GM10248 (cell line): Measurements from ENCODE around the gene GALNS.

Experiments used
- CTCF ChIA-PET: fragments of 300-600 bp; sonication (Branson Sonifier 250); formaldehyde crosslinking; extraction: SDS; loops from one replicate; lab custom pipeline; 2021; ENCODE audit warnings: antibody characterized with exemption; lab: Yijun Ruan, JAX
- POLR2A ChIA-PET: fragments of 350-650 bp; sonication (Branson Sonifier 250); formaldehyde crosslinking; extraction: SDS; loops from one replicate; lab custom pipeline; 2020; ENCODE audit warnings: antibody characterized with exemption; lab: Yijun Ruan, JAX
- DNase-seq: peaks from one replicate; pipeline ENCODE4 v3.0.0; 2012; ENCODE audit errors: extremely low spot score
- TF ChIP-seq, protein P1 (sequence below): IDR thresholded peaks from 2 replicates; pipeline ENCODE4 v1.5.1; 2012; ENCODE audit warnings: mild to moderate bottlenecking, low read depth; ENCODE audit errors: extremely low read depth, missing control alignments, control extremely low read depth

Gene GALNS

DNA sequence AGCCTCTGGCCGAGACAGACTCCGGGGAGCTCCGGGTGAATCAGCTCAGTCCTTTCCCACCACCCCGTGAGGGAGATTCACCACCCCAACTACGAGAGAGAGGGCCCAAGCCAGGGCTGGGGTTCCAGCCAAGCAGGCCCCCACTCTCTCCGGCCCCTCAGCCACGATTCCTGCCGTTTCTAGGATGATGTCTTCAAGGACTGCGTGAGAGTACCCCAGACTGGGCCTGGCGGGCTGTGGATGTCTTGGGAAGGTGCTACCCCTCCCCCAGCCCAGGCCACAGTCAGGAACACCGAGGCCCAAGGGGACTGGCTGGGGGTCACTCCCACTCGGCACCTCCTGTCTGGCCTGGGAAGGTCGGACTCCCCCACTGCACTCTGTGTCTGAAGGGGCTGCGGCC, 31.3 kb upstream of the GALNS start:
- TF ChIP-seq, protein P1, sequence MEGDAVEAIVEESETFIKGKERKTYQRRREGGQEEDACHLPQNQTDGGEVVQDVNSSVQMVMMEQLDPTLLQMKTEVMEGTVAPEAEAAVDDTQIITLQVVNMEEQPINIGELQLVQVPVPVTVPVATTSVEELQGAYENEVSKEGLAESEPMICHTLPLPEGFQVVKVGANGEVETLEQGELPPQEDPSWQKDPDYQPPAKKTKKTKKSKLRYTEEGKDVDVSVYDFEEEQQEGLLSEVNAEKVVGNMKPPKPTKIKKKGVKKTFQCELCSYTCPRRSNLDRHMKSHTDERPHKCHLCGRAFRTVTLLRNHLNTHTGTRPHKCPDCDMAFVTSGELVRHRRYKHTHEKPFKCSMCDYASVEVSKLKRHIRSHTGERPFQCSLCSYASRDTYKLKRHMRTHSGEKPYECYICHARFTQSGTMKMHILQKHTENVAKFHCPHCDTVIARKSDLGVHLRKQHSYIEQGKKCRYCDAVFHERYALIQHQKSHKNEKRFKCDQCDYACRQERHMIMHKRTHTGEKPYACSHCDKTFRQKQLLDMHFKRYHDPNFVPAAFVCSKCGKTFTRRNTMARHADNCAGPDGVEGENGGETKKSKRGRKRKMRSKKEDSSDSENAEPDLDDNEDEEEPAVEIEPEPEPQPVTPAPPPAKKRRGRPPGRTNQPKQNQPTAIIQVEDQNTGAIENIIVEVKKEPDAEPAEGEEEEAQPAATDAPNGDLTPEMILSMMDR: no peak
- no peak for DNase-seq
- ChIA-PET POLR2A (no interaction called here), CTCF (no interaction called here)

DNA sequence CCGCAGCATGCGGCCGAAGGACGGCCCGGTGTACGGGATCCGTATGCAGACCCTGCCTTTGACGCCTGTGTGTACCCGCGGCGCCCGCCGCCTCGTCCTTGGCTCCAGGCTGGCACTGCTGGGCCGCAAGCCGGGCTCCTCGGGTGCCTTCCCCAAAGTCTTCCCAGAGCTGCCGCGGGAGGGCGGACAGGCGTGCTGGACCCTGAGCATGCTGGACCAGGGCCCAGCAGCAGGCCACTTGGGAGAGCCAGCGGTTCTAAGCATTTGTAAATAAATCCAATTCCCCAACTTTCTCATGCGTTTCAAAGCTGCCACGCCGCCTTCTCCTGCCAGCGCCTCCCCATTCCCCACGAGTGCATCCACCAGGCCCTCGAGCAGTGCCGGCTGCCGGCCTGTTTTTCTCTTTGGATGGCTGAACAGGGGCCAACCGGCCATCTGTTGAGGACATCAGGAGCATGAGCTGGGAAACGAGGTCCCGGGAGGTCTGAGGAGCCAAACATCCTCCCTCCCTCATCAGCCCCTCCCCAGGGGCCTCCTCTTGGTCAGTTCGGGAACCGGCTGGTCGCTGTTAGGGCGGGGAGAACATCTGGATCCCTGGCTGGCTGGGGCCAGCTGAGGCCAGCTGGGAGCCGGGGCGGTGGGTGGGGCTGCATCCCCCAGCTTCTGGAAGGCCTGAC, 30.2 kb upstream of the GALNS start:
- POLR2A ChIA-PET: no interaction called here
- CTCF ChIA-PET: interaction anchor here (1.6 kb wide), 1 partner anchor 11 kb away, joined by 4 read pairs; no protein-coding TSS in a partner anchor
- TF ChIP-seq, protein P1: no peak
- DNase-seq: no peak

DNA sequence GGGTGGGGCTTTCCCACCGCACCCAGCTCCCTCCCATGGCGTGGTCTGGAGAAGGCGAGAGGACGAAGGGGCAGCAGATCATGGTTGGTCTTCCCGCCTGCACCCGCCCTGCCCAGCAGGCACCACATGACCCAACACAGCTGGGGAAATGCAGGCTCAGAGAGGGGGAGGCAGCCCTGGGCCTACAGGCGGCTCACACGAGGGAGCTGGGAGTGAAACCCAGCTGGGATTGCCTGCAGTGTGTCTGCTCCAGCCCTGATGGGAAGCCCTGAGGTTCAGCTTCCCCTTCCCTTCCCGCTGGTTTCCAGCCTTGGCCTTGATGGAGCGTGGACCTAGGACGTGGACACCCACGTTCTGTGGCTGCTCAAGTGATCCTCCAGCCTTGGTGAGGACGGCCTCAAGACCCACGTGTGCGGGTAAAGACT, 29.7 kb upstream of the GALNS start:
- ChIA-PET CTCF (interaction anchor here (1.6 kb wide), 1 partner anchor 11 kb away, joined by 4 read pairs; no protein-coding TSS in a partner anchor), POLR2A (no interaction called here)
- TF ChIP-seq, protein P1: no peak

DNA sequence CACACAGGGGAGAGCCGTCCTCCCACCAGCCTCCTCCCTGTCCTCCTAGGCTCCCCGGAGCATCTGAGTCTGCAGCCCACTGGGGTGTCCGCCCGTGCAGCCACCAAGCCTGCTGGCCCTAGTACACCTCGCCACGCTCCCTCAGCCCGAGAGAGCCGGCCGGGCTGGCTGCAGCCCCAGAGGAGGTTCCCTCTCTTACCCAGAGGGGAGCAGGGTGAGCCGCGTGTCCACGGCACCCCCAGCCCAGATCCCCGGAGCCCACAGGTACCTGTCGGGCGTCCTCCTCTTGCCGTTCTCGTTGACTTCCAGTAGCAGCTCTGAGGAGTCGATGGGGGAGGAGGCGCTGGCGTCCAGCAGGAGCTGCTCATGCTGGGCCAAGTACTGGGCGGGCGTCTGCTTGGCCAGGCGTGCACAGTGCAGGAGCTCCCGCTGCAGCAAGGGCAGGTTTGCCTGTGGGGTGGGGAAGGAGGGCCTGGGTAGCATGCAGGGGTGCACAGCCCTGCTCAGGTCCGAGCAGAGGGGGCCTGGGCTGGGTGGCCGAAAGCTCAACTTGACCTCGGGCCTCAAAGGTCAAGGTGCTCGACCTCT, 29.0 kb upstream of the GALNS start:
- TF ChIP-seq, protein P1: no peak
- DNase-seq: no peak
- POLR2A ChIA-PET: no interaction called here
- CTCF ChIA-PET: interaction anchor here (1.6 kb wide), 1 partner anchor 12 kb away, joined by 4 read pairs; no protein-coding TSS in a partner anchor

More for the DNA sequence above, 29.7 kb upstream of the GALNS start:
- DNase-seq: no peak

DNA sequence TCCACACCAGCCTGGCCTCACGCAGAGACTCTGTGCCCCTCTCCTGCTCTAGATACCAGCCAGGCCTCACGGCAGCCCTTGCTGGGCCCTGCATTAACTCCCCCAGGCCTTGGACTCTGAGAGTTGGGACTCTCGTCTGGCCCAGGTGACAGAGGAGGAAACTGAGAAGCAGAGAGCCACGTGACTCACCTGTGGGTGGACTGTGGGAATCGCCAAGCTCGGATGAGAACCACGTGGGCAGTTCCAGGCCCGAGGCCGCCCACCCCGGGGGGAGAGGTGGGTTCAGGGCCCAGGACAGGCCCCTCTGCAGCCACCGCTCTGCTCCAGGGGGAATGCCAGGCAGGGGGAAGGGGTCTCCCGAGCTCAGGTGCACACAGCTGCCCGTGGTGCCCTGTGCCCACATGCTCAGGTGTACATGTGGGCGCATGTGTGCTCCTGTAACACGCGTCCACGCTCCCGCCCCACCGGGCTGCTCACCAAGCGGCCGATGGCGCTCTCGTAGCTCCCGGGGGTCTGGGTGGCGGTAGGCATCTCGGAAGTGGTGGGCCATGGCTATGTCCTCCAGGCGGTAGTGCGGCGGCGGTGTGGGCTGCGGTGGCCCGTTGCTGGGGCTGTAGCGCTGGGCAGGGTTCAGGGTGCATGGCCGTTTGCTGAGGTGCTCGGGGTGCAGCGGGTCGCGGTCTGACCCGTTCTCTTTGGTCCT, 28.0 kb upstream of the GALNS start:
- TF ChIP-seq, protein P1: no peak
- ChIA-PET POLR2A (no interaction called here), CTCF (no interaction called here)
- DNase-seq: no peak

DNA sequence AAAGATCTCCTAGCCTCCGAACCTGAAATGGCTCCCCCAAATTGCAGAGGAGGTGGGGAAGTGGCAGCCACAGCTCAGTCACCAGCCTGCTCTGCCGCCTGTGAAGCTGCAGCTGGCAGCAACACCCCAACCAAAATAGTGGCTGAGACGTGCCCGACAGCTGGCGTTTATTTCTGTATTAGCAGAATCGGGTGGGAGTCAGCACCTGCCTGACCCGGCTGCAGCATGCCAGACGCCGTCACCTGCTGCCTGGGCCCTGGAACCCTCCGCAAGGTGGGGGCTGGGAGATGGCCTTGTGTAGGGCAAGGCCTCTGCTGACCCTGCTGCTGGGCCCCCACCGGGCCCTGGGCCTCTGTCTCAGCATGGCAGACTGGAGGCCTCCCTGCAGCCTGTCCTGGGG, 27.2 kb upstream of the GALNS start:
- DNase-seq: no peak
- ChIA-PET POLR2A (no interaction called here), CTCF (no interaction called here)
- TF ChIP-seq, protein P1: no peak
